ENCODE measurements around the gene HHAT. TPM values are rescaled to one million over a fixed set of nuclear protein-coding genes. Genes with fewer than 3 reads are reported as not detected.

The HHAT gene
- total RNA-seq, 1 donor from 2014 or later: 5.3 TPM

- H3K27ac ChIP-seq: no peak overlapping the region
- H3K4me1 ChIP-seq: no peaks in the 10 kb centered on the region
- no peak for DNase-seq
- no peaks in the 10 kb centered on the region for H3K36me3 ChIP-seq
- H3K27me3 ChIP-seq (ENCODE audit: low read depth): no peaks in the 10 kb centered on the region
- H3K4me3 ChIP-seq: no peak overlapping the region
- H3K9me3 ChIP-seq: no peaks in the 10 kb centered on the region
- intact Hi-C loops (cut with DNase I): no loop called here
- no peak for ATAC-seq
- TF ChIP-seq CTCF (IDR thresholded peaks at IDR 0.05): no peak
These were observed 207.7 kb downstream of the HHAT start for GRCh38 chr1:210536254-210536961.

DNA sequence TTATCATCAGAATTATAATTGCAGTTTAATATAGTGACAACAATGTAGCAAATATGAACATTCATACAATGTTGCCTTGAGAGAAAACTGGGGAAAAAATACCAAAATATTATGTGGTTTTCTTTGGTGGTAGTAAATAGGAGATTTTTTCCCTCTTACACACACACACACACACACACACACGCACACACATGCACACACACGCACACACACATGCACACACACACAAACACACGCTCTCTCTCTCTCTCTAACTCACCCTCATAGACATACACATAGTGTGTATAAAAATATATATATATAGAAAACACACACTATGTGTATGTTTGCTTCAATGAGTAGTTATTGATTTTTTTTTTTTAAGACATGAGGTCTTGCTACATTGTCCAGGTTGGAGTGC lies 211.6 kb downstream of the HHAT start:
- Histone ChIP-seq H3K9me3 (no peaks in the 10 kb centered on the region), H3K27me3 (ENCODE audit: low read depth) (no peaks in the 10 kb centered on the region), H3K27ac (no peak overlapping the region), H3K4me1 (no peaks in the 10 kb centered on the region), H3K4me3 (no peak overlapping the region), H3K36me3 (no peaks in the 10 kb centered on the region)
- DNase-seq (no peak), ATAC-seq (no peak)
- TF ChIP-seq CTCF (IDR thresholded peaks at IDR 0.05): no peak
- intact Hi-C loops (cut with DNase I): no loop called here

DNA sequence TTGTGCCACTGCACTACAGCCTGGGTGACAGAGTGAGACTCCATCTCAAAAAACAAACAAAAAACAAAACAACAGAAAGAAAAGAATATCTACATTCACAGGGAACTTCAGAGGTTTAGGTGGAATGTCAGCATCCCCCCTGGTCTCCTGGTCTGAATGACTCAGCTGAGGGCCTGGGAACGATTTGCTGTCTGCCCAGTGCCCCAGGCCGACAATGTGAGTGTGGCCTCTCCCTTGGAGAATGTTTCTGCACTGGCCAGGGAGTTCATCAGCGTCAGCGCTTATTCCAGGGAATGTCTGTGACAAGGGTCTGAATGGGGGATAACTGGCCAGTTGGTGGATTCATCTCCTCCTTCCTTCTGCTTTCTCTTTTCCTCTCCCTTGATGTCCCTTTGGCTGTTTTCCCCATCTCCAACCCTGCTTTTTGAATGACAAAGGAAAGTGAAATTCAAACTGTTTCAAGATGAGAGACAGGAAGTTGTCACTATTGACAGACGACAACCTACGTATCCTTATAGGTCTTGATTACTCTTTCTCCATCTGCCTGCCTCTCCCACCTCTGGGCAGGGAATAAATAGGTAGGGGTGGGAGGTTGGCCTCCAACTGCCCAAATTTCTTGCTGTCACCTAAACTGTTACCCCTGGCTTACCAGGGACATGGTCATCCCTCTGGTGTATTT lies 213.1 kb downstream of the HHAT start:
- DNase-seq (no peak), ATAC-seq (no peak)
- Histone ChIP-seq H3K9me3 (no peaks in the 10 kb centered on the region), H3K4me1 (no peaks in the 10 kb centered on the region), H3K27ac (no peak overlapping the region), H3K27me3 (ENCODE audit: low read depth) (no peaks in the 10 kb centered on the region), H3K36me3 (no peaks in the 10 kb centered on the region), H3K4me3 (no peak overlapping the region)
- intact Hi-C loops (cut with DNase I): no loop called here
- TF ChIP-seq CTCF (IDR thresholded peaks at IDR 0.05): no peak

- no peak for DNase-seq
- Histone ChIP-seq H3K4me3 (no peak overlapping the region), H3K27ac (no peak overlapping the region), H3K36me3 (no peaks in the 10 kb centered on the region), H3K9me3 (no peaks in the 10 kb centered on the region), H3K4me1 (no peaks in the 10 kb centered on the region), H3K27me3 (ENCODE audit: low read depth) (no peaks in the 10 kb centered on the region)
- TF ChIP-seq CTCF (IDR thresholded peaks at IDR 0.05): no peak
- ATAC-seq: no peak
- intact Hi-C loops (cut with DNase I): no loop called here
These were observed 223.2 kb downstream of the HHAT start for GRCh38 chr1:210551899-210552298.

DNA sequence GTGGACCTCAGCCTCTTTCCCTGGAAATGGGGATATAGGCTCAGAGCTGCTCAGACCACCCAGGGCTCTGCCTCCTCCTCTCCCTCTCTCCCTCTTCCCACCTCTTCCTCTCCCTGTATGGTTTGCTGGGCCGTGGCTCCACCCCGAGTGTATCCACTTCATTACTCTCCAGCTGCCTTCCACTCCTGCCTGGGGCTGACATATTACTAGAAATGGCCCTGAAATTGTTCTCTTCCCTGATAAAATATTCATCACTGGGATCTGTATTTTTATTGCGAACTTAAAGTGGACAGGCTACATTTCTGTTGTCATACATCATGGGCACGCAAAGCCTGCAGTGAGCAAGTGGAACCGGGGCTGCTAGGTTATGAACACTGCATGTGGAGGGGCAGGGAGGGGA lies 225.0 kb downstream of the HHAT start:
- intact Hi-C loops (cut with DNase I): no loop called here
- Histone ChIP-seq H3K36me3 (no peaks in the 10 kb centered on the region), H3K4me3 (no peak overlapping the region), H3K27me3 (ENCODE audit: low read depth) (no peaks in the 10 kb centered on the region), H3K9me3 (no peaks in the 10 kb centered on the region), H3K4me1 (no peaks in the 10 kb centered on the region), H3K27ac (no peak overlapping the region)
- TF ChIP-seq CTCF (IDR thresholded peaks at IDR 0.05): no peak
- DNase-seq: no peak
- ATAC-seq: no peak

Data from lower lobe of right lung (tissue), 2 donors.